Astrocyte of the spinal cord (primary cell): ENCODE measurements around the gene NOB1.

Experiments used
- DNase-seq: peaks from one replicate; pipeline ENCODE4 v3.0.0; 2011; ENCODE audit warnings: low read depth, low spot score
- H3K4me3 ChIP-seq: 2 replicates; pipeline ENCODE4 v1.5.1; 2011; ENCODE audit warnings: low read depth, mild to moderate bottlenecking, low read length, moderate library complexity
- CTCF ChIP-seq: IDR thresholded peaks from 2 replicates; pipeline ENCODE4 v1.5.1; 2012; ENCODE audit warnings: low read depth, mild to moderate bottlenecking, low read length, inconsistent platforms
- in situ Hi-C: cut with HindIII; loops from 2 replicates; pipeline ENCODE4 v1.10.0; 2017; ENCODE audit warnings: low sequenced_read_pairs

Gene NOB1

GRCh38 chr16:69773260-69773947 is 18.7 kb upstream of the NOB1 start:
- no peak for DNase-seq
- H3K4me3 ChIP-seq = no peak overlapping the region
- no peak for TF ChIP-seq CTCF
- in situ Hi-C loops = no loop called here

DNA sequence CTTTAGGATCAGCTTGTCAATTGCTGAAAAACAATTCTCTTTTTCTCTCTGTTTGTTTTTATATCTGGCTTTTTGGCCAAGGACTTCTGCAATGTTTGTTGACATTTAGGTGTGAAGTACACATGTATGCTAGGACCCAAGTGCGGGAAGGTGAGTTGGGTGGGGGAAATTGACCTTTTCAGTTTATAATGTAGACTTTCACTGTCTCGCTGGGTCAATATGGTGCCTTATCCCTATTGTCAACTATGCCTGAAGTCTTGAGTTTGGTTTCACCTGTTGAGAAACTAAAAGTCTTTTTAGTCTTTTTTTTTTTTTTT is 16.9 kb upstream of the NOB1 start:
- in situ Hi-C loops = no loop called here
- no peak overlapping the region for H3K4me3 ChIP-seq
- DNase-seq = no peak
- no peak for TF ChIP-seq CTCF

- H3K4me3 ChIP-seq = no peak overlapping the region
- no peak for TF ChIP-seq CTCF
- DNase-seq = no peak
- in situ Hi-C loops = no loop called here
These were observed 14.7 kb upstream of the NOB1 start for GRCh38 chr16:69769404-69769803.

DNA sequence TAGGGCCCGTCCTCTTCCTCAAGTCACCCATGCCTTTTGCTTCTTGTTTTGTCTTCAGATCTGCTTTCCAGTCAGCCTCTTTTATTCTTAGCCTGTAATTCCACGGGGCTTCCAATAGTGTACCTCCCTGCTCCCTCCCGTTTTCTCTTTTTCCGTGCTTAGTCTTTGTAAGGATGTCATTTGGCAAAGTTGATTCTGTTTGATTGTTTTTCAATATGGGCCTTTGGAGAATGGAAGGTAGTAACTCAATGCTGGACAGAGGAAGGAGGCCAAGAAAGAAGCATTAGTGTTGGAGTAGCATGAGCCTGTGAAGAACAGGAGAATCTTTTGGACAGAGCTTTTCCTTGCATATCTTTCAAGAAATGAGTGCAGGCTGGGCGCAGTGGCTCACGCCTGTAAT is 13.9 kb upstream of the NOB1 start:
- H3K4me3 ChIP-seq = no peak overlapping the region
- TF ChIP-seq CTCF = no peak
- in situ Hi-C loops = no loop called here
- DNase-seq = no peak

GRCh38 chr16:69767459-69768229 is 12.9 kb upstream of the NOB1 start:
- no peak for DNase-seq
- in situ Hi-C loops = no loop called here
- TF ChIP-seq CTCF = no peak
- H3K4me3 ChIP-seq = no peak overlapping the region

- no peak overlapping the region for H3K4me3 ChIP-seq
- in situ Hi-C loops = no loop called here
- DNase-seq = no peak
- no peak for TF ChIP-seq CTCF
These were observed 8.8 kb upstream of the NOB1 start for GRCh38 chr16:69763599-69763942.
